PC-3 (cell line): ENCODE measurements around the gene FECH.

ENCODE experiments used
- EZH2 ChIP-seq: fragments of 300-600 bp; sonication (generic); IDR thresholded peaks from one replicate; pipeline ENCODE4 v1.6.1; 2017; ENCODE audit warnings: antibody characterized with exemption, mild to moderate bottlenecking, low read length; ENCODE audit not compliant: unreplicated experiment
- EZH2phosphoT487 ChIP-seq: fragments of 300-600 bp; sonication (generic); IDR thresholded peaks from 2 replicates; pipeline ENCODE4 v1.6.1; 2018; ENCODE audit warnings: mild to moderate bottlenecking, antibody characterized with exemption, low read length, borderline replicate concordance
- TF ChIP-seq, protein P1 (sequence below): fragments of 300-600 bp; sonication (generic); conservative IDR thresholded peaks from 2 replicates; pipeline ENCODE4 v1.5.1; 2017; ENCODE audit warnings: antibody characterized with exemption, low read depth, mild to moderate bottlenecking, low read length

DNA sequence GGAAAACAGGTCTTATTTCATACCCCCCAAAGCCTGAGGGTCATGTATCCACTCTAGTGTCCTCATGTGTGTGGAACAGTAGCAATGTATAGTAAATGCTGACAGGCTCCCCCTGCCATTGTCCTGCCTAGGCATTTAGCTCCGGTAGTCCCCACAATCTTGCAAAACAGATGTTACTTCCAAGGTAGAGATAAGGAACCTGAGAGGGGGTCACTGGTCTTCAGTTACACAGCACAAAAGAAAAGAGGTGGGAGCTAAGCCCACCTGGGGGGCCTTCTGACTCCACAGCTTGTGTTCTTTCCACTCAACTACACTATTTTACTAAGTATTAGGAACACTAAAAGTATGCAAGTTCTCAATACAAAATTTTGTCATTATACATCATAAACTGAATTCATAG is 17.4 kb upstream of the FECH start:
- TF ChIP-seq, protein P1, sequence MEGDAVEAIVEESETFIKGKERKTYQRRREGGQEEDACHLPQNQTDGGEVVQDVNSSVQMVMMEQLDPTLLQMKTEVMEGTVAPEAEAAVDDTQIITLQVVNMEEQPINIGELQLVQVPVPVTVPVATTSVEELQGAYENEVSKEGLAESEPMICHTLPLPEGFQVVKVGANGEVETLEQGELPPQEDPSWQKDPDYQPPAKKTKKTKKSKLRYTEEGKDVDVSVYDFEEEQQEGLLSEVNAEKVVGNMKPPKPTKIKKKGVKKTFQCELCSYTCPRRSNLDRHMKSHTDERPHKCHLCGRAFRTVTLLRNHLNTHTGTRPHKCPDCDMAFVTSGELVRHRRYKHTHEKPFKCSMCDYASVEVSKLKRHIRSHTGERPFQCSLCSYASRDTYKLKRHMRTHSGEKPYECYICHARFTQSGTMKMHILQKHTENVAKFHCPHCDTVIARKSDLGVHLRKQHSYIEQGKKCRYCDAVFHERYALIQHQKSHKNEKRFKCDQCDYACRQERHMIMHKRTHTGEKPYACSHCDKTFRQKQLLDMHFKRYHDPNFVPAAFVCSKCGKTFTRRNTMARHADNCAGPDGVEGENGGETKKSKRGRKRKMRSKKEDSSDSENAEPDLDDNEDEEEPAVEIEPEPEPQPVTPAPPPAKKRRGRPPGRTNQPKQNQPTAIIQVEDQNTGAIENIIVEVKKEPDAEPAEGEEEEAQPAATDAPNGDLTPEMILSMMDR: no peak
- TF ChIP-seq EZH2phosphoT487 (no peak), EZH2 (no peak)
